ENCODE measurements around the gene KCTD5.
A peak's percentile ranks its signal among the peaks of the same experiment; 100 is the strongest.
"Not testable (repeated sequence)": the region's sequence is repeated elsewhere in the genome, so short reads cannot be mapped to it uniquely, and the experiment has no call there.

Gene KCTD5, protein sequence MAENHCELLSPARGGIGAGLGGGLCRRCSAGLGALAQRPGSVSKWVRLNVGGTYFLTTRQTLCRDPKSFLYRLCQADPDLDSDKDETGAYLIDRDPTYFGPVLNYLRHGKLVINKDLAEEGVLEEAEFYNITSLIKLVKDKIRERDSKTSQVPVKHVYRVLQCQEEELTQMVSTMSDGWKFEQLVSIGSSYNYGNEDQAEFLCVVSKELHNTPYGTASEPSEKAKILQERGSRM

DNA sequence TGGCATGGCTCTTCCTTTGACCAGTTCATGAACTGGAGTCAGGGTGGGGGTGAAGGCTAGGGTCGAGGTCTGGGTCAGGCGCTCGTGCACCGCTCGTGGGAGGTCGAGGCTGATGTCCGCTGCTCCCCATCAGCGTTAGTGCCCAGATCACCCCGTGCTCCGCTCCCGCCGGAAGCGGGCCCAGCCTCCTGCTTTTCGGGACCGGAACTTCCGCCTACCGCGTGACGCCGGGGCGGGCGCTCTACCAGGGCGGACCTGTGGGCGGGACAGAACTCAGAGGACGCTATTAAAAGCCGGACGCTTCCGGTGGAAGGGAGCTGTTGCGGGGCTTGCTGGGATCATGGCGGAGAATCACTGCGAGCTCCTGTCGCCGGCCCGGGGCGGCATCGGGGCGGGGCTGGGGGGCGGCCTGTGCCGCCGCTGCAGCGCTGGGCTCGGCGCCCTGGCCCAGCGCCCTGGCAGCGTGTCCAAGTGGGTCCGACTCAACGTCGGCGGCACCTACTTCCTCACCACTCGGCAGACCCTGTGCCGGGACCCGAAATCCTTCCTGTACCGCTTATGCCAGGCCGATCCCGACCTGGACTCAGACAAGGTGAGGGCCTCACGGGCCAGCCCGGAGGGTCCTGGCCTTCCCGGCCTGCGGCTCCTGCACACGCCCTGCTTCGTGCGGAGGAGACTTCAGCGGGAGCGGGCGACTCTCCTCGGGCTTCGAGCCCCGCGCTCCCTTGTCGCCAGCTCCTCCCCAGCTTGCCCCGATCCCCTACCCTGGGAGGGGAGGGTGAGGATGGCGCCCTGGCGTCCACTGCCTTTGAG lies at the start of gene KCTD5:
Gene KCTD5, plus strand, starts transcription at position 315 of the 813 bp plus-strand sequence. Its CDS starts 26 bp downstream, at position 341.
- TF ChIP-seq CTCF (IDR thresholded peaks at IDR 0.05; ENCODE audit: low read depth, low read length): no peak
- peak within 1 kb of the TSS; percentile 98 for H3K4me3 ChIP-seq (ENCODE audit: low read depth, low read length)
- in situ Hi-C loops (cut with HindIII; ENCODE audit: low sequenced_read_pairs): no loop called here
- DNase-seq (ENCODE audit: low read depth, low spot score): peak; percentile 96

DNA sequence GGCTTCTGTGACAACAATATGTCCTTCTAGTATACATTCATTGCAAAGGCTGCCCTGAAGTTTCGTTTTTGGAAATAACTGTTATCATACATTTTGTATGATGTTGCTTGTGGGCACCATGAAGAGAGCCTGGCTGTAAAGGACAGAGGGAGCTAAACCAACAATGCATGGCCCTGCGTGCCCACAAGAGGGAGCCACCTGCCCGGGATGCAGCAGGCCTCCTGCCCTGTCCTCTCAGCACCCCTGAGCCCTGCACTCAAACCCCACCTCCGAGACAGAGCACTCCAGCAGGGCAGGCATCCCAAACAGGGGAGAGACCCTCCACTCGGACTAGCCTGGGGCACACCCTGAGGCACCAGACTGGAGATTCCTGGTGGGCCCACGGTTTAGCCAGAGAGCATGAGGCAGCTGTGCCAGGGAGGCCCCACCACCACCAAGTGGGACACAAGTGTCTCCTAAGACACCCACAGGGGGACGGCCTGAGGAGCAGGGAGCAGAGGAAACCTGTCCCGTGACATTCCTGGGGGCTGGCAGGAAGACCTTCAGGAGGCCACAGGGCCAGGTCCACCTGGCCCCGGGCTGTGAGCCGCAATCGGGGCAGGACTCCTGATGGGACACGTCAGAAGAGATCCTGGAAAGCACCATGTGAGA lies 43.1 kb upstream of the KCTD5 start:
- in situ Hi-C loops (cut with HindIII; ENCODE audit: low sequenced_read_pairs); H3K4me3 ChIP-seq (ENCODE audit: low read depth, low read length); DNase-seq (ENCODE audit: low read depth, low spot score): not testable (repeated sequence)

DNA sequence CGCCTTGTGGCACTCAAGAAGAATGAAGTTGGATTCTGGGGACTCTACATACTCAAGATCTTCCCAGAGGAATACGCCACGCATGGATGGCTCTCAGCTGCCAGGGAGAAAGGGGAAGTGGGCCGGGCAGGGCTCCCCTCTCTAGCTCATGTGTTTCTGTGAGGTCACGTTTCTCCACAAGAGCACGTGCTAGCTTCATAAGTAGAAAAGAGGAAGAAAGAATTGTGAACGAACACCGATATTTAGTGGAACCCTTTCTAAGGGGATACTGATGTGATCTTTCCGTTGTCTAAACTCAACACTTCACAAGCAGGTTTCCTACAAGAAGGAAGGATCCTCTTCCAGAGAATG lies 42.6 kb upstream of the KCTD5 start:
- DNase-seq (ENCODE audit: low read depth, low spot score); in situ Hi-C loops (cut with HindIII; ENCODE audit: low sequenced_read_pairs); H3K4me3 ChIP-seq (ENCODE audit: low read depth, low read length): not testable (repeated sequence)

DNA sequence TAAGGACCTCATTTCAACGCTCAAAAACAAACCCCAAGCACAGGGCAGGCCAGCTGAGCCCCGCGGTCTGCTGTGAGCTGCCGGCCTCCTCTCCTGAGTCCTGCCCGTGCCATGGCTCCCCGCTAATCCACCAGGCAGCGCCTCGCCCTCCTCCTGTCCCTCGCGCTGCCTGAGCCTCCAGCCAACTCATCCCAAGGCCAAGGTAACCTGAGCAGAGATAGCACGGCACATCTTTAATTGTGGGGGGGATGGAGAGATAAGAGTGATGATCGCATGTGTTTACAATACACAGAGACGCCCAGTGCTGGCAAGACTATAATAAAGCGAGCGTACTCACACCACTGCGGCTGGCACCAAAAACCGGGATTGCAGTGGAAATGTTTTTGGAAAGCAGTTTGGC lies 39.8 kb upstream of the KCTD5 start:
- H3K4me3 ChIP-seq (ENCODE audit: low read depth, low read length); DNase-seq (ENCODE audit: low read depth, low spot score); in situ Hi-C loops (cut with HindIII; ENCODE audit: low sequenced_read_pairs): not testable (repeated sequence)

GRCh38 chr16:2644754-2645453 lies 37.4 kb upstream of the KCTD5 start:
- DNase-seq (ENCODE audit: low read depth, low spot score); in situ Hi-C loops (cut with HindIII; ENCODE audit: low sequenced_read_pairs): not testable (repeated sequence)

GRCh38 chr16:2651268-2651871 lies 31.0 kb upstream of the KCTD5 start:
- DNase-seq (ENCODE audit: low read depth, low spot score); H3K4me3 ChIP-seq (ENCODE audit: low read depth, low read length); in situ Hi-C loops (cut with HindIII; ENCODE audit: low sequenced_read_pairs): not testable (repeated sequence)

More at GRCh38 chr16:2644754-2645453, 37.4 kb upstream of the KCTD5 start:
- H3K4me3 ChIP-seq (ENCODE audit: low read depth, low read length): not testable (repeated sequence)

DNA sequence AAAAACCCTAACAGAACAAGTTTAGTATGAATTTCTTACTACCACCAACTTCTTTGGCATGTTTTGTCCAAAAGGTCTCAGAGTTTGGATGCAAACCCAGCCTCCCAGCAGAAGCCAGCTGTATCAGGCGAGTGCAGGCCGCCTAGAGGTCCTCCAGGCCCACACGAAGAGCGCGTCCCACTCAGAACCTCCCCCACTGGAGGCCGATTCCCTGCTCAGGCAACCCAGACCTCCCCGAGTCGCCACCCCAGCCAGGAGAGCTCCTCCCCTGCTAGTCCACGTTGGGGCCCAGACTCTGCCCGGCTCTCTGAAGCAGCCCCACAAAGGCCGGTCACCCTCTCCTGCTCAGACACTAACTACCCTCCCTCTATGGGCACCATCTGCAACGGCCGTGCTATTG lies 28.4 kb upstream of the KCTD5 start:
- in situ Hi-C loops (cut with HindIII; ENCODE audit: low sequenced_read_pairs); H3K4me3 ChIP-seq (ENCODE audit: low read depth, low read length); DNase-seq (ENCODE audit: low read depth, low spot score): not testable (repeated sequence)

DNA sequence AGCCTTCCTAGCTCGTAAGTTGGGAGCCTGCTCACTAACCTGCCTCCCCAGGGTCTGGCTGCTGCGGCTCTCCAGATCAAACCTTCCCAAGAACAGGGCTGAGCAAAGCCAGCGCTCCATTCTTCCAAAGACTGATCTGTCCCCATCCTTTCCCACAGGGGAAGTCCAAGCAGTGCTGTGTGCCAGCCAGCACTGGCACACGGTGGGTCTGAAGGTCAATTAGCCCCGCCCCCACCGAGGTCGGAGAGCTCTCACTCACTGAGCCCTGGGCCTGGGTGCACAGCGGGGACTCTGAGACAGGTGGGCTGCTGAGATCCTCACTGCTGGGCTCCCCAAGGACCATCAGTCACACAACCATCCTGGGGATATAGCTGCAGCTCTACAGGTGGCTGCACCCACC lies 27.4 kb upstream of the KCTD5 start:
- DNase-seq (ENCODE audit: low read depth, low spot score); in situ Hi-C loops (cut with HindIII; ENCODE audit: low sequenced_read_pairs); H3K4me3 ChIP-seq (ENCODE audit: low read depth, low read length): not testable (repeated sequence)

DNA sequence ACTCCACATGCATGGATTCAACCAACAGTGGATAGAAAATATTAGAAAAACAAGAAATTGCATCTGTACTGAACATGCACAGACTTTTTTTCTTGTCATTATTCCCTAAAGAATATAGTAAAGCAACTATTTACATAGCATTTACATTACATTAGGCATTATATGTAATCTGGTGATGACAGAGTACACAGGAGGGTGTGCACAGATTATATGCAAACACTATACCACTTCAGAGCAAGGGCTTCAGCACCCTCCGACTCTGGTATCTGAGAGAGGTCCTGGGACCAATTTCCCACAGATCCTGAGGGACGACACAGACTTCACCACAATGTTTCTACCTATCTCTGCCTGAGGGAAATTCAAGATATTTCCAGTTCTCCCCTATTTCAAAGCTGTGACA lies 25.3 kb upstream of the KCTD5 start:
- DNase-seq (ENCODE audit: low read depth, low spot score): no peak
- in situ Hi-C loops (cut with HindIII; ENCODE audit: low sequenced_read_pairs): no loop called here
- H3K4me3 ChIP-seq (ENCODE audit: low read depth, low read length): no peak overlapping the region
- TF ChIP-seq CTCF (IDR thresholded peaks at IDR 0.05; ENCODE audit: low read depth, low read length): no peak

GRCh38 chr16:2657803-2658202 lies 24.5 kb upstream of the KCTD5 start:
- H3K4me3 ChIP-seq (ENCODE audit: low read depth, low read length); in situ Hi-C loops (cut with HindIII; ENCODE audit: low sequenced_read_pairs); DNase-seq (ENCODE audit: low read depth, low spot score): not testable (repeated sequence)

DNA sequence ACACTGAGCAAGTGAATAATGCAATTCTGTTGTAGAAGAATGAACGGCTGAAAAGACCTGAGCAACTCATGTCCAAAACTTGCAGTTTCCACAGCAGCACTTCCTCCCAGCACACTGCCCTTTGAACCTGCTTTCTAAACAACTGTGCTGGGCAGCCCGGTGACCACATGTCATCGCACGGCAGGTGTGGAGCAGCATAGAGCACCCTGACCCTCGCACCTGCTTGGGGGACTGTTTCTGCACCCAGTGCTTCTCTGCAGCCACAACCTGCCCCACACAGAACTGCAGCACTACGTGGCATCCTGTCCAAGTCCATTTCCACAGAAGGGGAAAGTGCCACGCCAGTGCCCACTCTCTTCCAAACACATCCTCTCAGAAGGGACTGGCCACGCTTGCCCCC lies 22.8 kb upstream of the KCTD5 start:
- H3K4me3 ChIP-seq (ENCODE audit: low read depth, low read length); in situ Hi-C loops (cut with HindIII; ENCODE audit: low sequenced_read_pairs); DNase-seq (ENCODE audit: low read depth, low spot score): not testable (repeated sequence)

- in situ Hi-C loops (cut with HindIII; ENCODE audit: low sequenced_read_pairs); DNase-seq (ENCODE audit: low read depth, low spot score); H3K4me3 ChIP-seq (ENCODE audit: low read depth, low read length): not testable (repeated sequence)
Measured at GRCh38 chr16:2660014-2660662, 22.2 kb upstream of the KCTD5 start.
